GM18858 (cell line): ENCODE measurements around the gene TMCC3.
"Not testable (repeated sequence)": the region's sequence is repeated elsewhere in the genome, so short reads cannot be mapped to it uniquely, and the experiment has no call there.

Source experiments
- ATAC-seq: cut with Tn5 transposase; IDR thresholded peaks from one replicate; pipeline ENCODE4 v1.9.1; 2021; ENCODE audit not compliant: unreplicated experiment

Gene TMCC3

GRCh38 chr12:94604366-94604698 is 46.0 kb downstream of the TMCC3 start:
- no peak for ATAC-seq

DNA sequence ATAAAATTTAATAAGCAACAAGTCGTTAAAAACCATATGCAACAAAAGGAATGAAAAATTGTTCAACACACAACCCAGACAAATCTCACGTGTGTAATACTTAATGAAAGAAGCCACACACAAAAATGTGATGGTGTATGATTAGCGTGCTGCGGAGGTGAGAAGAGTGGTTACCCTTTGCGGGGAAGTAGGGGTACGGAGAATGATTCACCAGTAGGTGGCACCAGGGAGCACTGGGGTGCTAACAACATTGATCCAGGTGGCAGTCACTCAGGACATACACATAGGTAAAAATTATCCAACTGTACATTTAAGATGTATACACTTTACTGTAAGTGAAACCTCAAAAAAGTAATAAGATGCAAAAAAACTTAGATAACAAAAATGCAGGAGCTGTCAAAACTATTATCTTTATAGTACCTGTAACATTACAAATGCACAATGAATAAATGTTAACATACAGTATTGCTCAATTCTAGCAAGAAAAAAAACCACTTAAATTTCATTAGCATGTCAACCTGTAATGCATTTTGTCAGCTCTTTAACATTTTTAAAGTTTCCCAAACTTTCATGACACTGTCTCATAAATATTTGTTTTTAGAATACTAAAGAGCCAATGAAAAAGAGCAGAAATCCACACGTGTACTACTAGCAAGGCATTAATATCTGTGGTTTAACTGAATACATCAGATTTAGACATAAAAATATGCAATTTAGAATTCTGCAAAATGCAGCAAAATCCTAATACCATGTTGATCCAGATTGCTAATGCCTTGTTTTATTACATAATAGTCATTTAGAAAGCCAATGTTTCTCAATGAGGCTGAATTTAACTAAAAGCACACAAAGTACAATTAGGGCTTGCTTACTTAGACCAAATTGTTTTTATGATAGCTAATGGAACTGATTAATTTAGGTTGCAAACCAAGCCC is 46.7 kb downstream of the TMCC3 start:
- no peak for ATAC-seq

DNA sequence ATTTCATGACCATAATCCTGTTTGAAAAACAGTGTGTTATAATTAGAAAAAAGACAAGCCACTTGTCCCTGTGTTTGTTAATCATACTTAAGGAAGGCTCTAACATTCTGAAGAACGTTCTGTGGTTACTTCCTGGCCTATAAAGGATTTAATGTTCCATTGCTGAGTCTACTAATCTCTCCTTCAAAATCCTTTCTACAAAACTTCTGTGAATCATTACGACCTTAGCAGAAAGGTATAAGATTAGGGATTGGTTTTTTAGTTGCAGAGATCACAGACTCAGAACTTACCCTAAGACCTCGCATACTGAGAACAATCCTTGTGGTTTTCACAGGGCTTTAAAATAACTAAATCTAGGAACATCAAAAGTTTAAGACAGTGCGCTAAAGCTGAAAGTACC is 48.3 kb downstream of the TMCC3 start:
- ATAC-seq: no peak

DNA sequence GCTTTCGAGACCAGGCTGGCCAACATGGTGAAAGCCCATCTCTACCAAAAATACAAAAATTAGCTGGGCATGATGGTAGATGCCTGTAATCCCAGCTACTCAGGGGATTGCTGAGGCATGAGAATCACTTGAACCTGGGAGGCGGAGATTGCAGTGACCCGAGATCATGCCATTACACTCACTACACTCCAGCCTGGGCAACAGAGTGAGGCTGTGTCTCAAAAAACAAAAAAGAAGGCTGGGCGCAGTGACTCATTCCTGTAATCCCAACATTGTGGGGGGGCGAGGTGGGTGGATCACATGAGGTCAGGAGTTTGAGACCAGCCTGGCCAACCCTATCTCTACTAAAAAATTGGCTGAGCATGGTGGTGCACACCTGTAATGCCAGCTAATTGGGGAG is 49.0 kb downstream of the TMCC3 start:
- ATAC-seq: not testable (repeated sequence)

GRCh38 chr12:94599189-94599588 is 51.2 kb downstream of the TMCC3 start:
- ATAC-seq: no peak

GRCh38 chr12:94597268-94597667 is 53.1 kb downstream of the TMCC3 start:
- ATAC-seq: no peak

DNA sequence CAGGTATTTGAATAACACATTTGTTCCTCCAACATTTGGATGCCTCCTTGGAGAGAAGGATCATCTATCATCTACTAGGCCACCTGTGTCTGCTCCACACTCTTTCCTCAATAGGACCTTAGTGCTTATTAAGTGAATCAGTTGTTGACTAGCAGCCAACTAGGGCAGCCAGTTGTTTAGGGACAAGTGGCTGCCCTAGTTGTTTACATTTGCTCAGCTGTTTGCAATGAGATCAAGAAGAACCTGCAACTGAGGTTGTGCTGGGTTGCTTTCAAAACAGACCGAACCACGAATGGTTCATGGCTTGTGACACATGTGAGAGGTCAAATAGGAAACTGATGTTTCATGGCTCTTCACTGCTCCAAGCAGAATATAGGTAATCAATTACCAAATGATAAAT is 53.8 kb downstream of the TMCC3 start:
- ATAC-seq: no peak

GRCh38 chr12:94595152-94595551 is 55.2 kb downstream of the TMCC3 start:
- ATAC-seq: no peak

- ATAC-seq: no peak
Measured at GRCh38 chr12:94594443-94594825, 55.9 kb downstream of the TMCC3 start.

DNA sequence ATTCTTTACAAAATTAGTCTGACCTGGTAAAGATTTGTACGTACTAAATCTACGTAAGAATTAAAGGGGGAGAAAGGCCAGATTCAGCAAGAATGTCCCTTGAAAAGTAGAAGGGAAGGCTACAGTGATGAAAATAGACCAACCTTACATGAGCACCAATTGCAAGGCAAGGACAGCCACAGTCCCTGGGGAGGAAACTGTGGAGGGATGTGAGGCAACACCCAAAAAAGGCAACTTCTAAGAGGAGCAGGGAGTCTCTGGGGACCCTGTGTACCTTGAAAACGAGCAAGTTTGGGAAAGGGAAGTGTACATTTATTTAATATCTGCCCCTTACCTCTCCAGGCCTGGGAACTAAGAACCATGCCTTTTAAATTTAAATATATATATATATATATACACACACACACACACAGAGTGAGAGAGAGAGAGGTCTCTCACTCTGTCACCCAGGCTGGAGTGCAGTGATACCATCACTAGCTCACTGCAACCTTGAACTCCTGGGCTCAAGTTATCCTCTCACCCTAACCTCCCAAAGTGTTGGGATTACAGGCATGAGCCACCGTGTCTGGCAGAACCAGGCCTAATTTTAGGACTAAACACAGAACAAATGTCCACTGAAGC is 56.4 kb downstream of the TMCC3 start:
- no peak for ATAC-seq

GRCh38 chr12:94592723-94593122 is 57.6 kb downstream of the TMCC3 start:
- ATAC-seq: not testable (repeated sequence)

- ATAC-seq: no peak
Measured at GRCh38 chr12:94592080-94592479, 58.3 kb downstream of the TMCC3 start.

DNA sequence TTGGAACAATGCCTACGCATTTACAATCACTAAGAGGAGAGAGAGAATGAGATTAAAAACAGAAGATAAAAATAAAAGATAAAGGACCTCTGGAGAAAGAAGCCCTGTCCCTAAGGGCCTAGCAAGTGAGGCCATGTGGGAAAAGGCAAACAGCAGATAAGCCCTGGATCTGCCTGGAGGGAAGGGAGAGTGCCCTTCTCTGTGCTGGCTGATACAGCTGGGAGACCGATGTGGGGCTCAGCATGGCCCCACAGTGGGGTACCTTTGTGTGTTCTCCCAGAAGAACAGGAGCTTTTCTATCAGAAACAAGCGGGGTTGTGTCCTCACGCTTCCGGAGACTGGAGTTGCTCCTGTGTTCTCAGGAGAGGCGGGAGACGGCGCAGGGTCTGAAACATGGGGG is 59.9 kb downstream of the TMCC3 start:
- no peak for ATAC-seq

GRCh38 chr12:94589591-94590001 is 60.8 kb downstream of the TMCC3 start:
- ATAC-seq: no peak

DNA sequence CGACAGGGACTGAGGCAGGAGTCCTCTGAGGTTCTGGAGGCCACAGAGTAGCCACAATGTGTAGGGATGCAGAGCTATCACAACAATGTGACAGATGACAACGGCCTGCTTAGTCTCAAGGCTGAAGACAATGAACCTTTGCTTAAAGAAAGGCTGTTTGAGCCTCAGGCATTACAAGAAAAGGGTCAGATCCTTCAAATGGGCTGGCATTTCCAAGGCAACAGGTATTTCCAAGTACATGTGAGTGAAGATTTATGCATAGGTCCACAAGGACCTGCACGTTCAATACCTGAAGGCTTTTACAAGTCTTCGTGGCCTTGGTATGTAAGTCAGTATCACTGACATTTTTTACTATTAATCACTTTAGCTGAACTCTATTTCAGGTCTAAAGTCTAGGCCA is 62.0 kb downstream of the TMCC3 start:
- no peak for ATAC-seq

DNA sequence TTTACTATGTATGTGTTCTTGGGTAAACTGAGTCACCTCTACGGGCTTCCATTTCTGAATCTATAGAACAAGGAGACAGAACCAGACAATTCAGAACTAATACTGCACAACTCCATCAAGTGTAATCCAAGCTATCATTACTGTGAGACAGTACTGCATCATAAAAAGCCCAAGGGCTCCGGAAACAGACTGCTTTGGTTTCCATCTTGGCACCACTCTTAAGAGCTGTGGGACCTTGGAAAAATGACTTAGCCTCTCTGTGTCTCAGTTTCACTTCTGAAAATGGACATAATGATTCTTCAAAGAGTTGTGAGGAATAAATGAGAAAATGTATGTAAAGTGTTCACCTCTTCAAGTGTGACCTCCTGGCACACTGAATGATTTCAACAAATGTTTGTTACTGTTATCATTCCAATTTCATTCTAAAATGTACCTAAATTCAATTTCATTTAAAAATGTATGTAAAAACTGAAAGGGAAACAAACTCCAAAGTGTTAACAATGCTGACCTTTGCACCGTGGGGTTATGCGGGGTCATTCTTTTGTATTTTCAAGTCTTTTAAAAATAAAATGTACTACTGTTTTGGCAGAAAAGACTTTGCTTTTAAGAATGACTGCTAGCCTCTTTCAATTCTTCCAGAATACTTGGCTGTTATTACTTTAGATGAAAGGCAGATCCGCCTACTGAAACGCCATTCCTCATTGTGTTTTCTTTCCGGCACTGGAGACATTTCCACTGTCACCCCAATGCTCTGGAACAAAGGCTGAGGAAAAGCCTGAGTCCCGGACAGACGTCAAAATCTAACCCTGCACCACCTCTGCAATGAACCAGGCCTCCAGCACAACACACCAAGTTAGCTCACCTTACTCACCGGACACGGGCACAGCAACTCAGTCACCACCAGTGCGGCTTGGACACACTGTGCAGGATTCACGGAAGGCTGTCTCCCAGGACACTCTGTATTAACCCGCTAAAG is 62.8 kb downstream of the TMCC3 start:
- no peak for ATAC-seq

GRCh38 chr12:94586589-94587259 is 63.6 kb downstream of the TMCC3 start:
- no peak for ATAC-seq

DNA sequence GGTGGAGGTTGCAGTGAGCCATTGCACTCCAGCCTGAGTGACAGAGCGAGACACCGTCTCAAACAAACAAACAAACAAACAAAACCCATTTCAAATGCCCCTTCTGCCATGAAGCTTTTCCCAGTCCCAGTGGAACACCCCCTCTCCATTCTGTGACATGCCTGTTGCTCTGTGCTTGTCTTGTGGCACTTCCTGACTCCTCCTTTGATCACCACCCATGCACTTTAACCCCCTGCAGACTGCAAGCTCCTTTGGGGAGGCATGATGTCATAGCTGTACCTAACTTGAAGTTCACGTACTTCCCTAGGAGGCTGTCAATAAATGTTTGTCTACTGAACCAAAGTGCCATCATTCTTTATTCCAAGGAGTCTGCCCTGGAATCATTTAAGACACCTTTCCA is 64.7 kb downstream of the TMCC3 start:
- ATAC-seq: no peak

DNA sequence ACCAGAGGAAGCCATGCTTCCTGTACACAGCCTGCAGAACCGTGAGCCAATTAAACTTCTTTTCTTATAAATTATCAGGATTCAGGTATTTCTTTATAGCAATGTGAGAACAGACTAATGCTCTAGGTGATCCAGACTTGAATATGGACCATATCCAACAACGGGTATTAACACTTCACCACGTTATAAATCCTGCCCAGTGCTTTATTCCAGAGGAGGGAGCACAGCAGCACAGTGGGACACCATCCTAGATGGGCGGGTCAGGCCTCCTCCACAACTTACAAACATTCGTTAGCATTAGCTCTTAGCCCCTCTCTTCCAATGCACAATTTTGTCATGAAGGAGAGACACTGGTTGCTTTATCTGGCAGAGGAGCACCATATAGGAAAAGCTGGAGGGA is 66.0 kb downstream of the TMCC3 start:
- ATAC-seq: no peak

- ATAC-seq: no peak
Measured at GRCh38 chr12:94582591-94582990, 67.8 kb downstream of the TMCC3 start.
